ENCODE results near the gene OR7G2.
"Not testable (repeated sequence)": the region's sequence is repeated elsewhere in the genome, so short reads cannot be mapped to it uniquely, and the experiment has no call there.

OR7G2 gene

GRCh38 chr19:9071720-9072119 is 35.6 kb downstream of the OR7G2 start:
- DNase-seq, result not testable (repeated sequence)

GRCh38 chr19:9070066-9070465 is 37.2 kb downstream of the OR7G2 start:
- DNase-seq, result no peak

- no peak for DNase-seq
Measured at GRCh38 chr19:9065457-9066014, 41.7 kb downstream of the OR7G2 start.

- no peak for DNase-seq
Measured at GRCh38 chr19:9061879-9062278, 45.4 kb downstream of the OR7G2 start.

- no peak for DNase-seq
Measured at GRCh38 chr19:9060564-9061340, 46.5 kb downstream of the OR7G2 start.

GRCh38 chr19:9058905-9059667 is 48.2 kb downstream of the OR7G2 start:
- DNase-seq, result no peak

- no peak for DNase-seq
Measured at GRCh38 chr19:9057505-9058258, 49.6 kb downstream of the OR7G2 start.

GRCh38 chr19:9056131-9056530 is 51.1 kb downstream of the OR7G2 start:
- DNase-seq, result not testable (repeated sequence)

GRCh38 chr19:9054765-9055164 is 52.5 kb downstream of the OR7G2 start:
- no peak for DNase-seq

GRCh38 chr19:9054207-9054606 is 53.1 kb downstream of the OR7G2 start:
- DNase-seq, result no peak

GRCh38 chr19:9053674-9054073 is 53.6 kb downstream of the OR7G2 start:
- DNase-seq, result not testable (repeated sequence)

- DNase-seq, result no peak
Measured at GRCh38 chr19:9052894-9053293, 54.4 kb downstream of the OR7G2 start.
